HG02840 (cell line): Measurements from ENCODE around the gene RPL10.
A peak's percentile ranks its signal among the peaks of the same experiment; 100 is the strongest.

Experiments used
- ATAC-seq: cut with Tn5 transposase; IDR thresholded peaks from one replicate; pipeline ENCODE4 v1.9.1; 2021; ENCODE audit warnings: mild to moderate bottlenecking, moderate library complexity, moderate number of reproducible peaks; ENCODE audit not compliant: unreplicated experiment, low FRiP score

The RPL10 gene

GRCh38 chrX:154360155-154360713 lies 37.9 kb upstream of the RPL10 start:
- ATAC-seq, result no peak

GRCh38 chrX:154362085-154362742 lies 36.0 kb upstream of the RPL10 start:
- no peak for ATAC-seq

DNA sequence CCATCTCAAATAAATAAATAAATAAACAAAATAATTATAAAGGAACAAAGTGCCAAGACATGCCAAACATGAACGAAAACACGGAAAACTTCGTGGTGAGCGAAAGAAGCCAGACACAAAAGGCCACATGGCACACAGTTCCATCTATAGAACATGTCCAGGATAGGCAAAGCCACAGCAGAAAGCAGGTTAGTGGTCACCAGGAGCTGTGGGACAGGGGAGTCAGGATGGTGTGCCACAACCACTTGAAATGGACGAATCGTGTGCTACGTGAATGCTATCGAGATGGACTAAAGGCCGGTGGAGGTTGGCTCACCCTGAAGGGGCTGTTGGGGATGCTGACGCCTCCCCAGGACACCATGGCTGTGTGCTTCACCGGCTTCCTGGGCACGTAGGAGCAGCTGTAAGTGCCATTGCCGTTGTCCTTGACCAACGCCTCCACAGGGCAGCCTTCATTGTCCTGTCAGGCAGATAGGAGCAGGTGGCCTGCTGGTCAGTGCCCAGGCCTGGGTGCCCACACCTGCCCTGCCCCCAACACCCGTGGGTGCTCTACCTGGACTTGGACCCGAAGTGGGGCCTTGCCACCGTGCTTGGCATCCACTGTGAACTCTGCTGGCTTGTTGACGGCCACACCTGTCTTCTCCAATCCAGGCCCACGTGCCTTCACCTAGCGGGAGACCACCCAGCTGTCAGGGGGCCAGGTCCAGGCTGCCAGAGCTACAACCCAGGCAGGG lies 34.3 kb upstream of the RPL10 start:
- no peak for ATAC-seq

GRCh38 chrX:154365052-154365600 lies 33.1 kb upstream of the RPL10 start:
- no peak for ATAC-seq

- no peak for ATAC-seq
Observed at GRCh38 chrX:154365997-154366665, 32.0 kb upstream of the RPL10 start.

GRCh38 chrX:154366666-154367055 lies 31.5 kb upstream of the RPL10 start:
- ATAC-seq, result no peak

DNA sequence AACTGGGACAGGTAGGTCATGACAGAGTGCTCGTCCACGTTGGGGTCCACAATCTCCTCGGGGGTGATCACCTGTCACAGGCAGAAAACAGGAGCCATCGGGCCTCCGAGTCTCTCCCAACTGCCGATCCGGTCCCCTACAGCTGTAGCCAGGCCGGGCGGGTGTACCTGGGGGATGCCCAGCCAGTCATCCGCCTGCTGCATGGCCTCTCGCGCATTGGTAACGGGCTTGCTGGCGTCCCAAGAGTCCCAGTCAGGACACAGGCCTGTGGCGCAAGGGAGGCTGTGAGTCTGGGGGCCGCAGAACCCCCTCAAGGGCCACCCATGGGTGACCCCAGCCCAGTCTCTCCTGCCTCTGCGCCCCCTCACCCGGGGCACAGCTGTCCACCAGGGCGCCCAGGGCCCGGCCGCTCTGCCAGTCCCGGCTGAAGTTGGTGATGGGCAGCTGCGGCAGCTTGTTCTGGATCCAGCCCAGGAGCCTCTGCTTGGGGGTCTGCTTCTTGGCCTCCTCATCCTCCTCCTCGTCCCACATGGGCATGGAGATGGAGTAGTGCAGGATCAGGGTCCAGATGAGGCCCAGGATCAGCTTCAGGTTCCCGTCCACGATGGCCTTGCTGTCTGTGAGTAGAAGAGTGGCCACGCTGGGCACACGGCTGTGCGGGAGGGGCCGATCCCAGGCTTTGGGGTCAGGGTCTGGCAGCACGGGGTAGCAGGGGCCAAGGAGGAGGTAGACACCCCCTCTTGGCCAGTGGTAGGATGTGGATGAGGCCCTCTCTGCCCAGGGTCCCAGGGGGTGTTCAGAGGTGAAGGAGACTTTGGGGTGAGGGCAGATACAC lies 30.5 kb upstream of the RPL10 start:
- ATAC-seq, result no peak

DNA sequence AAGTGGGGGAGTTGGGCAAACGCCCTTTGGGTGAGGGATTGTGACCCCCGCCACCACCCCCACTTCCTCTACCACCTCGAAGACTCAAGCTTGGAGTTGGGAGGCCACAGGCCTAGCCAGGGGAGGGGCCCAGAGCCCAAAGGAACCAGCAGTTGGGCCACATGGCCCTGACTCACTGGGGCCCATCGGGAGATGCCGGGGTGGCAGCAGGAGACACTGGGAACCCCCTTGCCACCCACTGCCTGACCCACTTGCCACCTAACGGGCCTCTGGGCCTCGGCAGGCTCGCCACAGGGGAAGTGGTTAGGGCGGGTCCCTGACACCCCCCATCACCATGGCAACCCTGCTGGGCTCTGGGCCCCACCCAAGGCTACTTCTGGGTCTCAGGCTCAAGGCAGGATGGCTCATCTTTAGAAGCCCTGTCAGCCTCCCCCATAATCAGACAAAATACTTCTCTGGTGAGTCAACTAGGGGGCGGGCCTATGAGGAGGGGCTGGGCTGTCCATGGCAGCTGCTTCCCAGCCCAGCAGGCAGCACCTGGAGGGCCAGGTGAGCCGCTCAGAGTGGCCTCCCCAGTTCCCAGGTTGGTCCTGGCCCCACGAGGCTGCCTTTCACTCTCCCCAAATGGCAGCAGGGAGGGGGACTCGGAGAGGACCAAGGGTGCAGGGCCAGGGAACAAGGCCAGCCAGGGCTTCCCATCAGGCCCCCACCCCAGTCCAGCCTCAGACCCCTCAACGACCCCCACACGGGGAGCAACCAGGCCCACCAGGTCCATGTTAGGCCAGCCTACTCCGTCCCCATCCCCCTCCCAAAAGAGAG lies 29.3 kb upstream of the RPL10 start:
- ATAC-seq, result no peak

DNA sequence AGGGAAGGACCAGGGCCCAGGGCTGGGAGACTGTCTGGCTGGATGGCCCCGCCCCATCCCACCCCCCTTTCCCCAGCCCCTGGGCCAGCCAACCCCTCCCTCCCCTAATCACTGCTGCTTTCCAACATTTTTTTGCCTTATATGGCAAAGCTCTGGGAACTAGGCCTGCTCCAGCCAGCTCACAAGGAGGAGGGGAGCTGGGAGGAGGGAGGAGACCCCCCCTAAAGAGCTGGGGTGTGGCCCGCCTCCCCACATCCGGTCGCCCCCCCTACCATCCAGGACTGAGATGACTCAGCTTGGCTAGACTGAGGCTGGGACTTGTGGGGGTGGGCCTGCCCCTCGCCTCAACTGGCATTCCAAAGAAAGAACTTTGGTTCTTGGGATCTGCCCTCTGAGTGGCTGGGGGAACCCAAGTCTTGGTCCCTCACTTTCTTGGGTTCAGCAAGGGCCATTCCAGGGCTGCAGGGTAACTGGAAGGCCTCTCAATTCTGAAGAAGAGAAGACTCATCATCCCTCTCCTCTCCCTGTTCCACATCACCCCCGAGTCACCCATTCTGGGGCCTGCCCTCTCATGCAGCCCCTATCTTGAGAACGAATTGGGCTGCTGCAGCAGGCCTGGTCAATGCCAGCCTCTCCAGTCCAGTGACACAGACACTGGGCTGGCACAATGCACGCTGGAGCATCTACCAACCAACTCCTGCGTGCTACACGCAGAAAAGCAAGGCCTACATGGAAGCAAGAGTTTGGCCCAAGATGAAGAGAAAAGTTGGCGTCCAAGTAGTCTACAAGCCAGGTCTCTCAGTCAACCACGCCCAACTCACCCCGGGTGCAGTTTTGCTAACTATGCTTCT lies 28.5 kb upstream of the RPL10 start:
- no peak for ATAC-seq

GRCh38 chrX:154370300-154371016 lies 27.7 kb upstream of the RPL10 start:
- no peak for ATAC-seq

DNA sequence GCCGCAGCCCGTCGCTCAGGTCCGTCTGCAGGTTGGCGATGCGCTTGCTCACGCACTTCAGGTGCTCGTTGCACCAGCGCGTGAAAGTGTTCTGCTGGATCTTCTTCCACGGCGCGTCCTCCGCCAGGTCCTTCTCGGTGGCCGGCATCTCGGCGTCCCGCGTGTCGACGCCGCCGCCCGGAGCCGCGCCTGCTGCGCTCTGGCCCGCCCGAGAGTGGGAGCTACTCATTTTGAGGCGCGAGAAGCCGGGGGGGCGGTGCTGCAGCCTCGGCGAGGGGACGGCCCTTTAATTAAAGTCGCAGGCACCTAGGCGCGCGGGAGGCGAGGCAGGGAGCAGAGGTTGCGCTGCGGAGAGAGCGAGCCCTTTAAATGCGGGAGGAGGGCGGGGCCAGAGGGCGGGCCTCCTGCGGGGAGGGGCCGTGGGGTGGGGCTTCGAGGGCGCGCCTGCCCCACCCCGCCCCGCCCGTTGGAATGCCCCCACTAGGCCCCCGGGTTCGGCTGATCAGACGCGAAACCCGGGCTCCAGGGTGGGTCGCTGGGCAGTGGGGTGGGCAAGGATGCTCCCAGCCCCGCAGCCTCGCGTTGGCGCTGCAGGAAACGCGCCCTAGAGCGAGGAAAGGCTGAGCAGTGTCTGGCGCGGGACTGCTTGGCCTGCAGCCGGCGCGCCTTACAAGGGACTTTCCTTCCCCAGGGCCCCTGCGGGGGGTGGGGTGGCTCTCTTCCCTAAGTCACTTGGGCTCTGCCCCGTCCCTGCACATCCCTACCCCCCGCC lies 27.0 kb upstream of the RPL10 start:
- peak; percentile 62 for ATAC-seq

- no peak for ATAC-seq
Observed at GRCh38 chrX:154371789-154372300, 26.3 kb upstream of the RPL10 start.

DNA sequence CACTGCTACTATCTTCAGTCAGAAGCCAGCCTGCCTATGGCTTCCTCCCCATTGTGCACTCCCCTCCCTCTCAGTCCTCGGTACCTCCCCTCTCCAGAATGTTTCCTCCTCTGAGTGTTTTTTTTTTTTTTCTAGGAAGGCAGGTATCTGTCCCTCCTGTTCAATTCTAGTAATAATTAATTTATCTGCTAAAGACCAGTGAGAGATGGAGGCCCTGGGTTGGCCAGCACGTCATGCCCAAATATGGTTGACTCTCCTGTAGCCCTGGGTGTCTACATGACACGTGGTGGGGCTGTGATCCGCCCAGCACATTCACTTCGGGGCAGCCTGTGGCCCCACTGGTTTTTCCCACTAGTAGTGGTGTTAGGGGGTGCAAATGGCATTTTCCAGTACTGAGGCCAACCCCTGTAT lies 25.6 kb upstream of the RPL10 start:
- ATAC-seq, result no peak

DNA sequence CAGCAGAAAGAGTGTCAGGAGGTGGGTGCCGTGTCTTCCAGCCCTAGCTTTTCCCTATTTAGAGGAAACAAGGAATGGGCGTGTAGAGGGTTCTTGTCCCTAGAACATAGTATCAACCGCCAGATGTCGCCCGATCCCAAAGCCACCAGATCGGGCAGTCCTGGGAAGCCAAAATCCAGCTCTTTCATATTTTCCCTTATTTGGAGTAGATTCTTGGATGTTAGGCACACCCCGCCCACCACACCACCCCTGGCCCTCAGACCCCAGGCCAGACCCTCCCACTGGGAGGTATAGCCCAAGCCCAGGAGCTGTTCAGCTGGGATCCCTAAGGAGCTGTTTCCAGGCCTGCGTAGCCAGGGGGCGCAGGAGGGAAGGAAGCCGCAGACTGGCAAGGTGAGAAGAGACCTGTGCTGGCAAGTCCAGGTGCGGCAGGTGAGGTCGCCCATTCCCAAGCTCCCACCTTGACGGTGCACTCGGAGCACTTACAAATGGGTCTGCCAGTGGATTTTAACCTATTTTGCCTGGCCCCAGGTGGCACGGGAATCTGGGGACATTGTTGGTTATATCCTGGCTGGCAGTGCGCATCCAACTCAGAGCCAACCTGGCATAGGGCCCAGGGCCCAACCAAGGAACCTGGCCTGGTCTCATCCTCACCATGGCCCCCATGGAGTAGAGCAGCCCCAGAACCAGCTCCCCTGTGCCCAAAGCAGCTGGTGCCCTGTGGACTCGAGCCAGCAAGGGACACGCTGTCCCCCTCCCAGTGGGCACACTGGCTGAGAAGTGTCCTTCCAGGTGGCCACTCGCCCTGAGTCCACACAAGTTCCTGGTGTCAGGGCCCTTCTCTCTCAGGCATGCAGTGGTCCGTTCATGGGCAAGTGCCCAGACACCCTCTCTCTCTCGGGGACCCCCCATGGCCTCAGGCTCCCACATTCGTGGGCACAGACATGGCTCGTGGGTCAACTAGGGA lies 24.6 kb upstream of the RPL10 start:
- no peak for ATAC-seq

DNA sequence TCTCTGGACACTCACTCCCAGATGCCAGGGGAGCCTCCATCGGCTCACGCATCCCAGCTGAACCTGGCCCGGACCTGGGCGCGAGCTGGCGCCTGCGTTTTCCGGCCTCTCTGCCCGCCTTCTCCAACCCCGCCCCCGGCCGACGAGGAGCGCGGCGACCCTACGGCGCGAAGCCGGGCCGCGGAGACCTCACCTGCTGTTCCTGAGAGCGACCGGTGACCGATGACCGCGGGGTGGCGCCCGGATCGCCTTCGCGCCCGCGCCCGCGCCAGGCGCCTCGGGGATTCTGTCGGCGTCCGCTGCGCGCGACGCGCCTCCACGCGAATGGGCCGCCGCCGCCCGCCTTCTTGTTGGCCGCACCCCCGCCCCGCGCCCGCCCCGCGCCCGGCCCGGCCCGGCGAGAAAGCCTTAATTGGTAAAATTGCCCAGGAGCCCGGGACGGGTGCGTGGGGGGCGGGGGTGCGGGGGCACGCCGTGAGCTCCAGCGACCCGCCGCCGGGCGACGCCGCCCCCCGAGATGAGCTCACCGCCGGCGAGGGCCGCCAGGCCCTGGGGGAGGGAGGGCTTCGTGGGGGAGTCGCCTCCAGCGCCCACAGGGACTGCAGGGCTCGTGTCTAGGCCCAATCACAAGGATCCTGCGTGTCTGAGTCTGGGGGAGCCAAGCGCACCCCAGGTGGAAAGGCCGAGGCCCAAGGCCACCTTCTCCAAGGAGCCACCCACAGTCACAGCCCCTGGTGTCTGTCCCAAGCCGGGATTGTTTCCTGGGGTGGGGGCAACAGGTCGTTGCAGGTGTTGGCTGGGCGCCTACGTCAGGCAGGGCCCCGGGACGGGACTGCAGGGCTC lies 23.6 kb upstream of the RPL10 start, which contains the start of gene FLNA:
FLNA (minus strand) TSS at position 322 of the 843 bp plus-strand sequence. CDS start 3,389 bp downstream, outside the sequence.
- no peak for ATAC-seq
